GM12864 (cell line): Measurements from ENCODE around the gene NELFB.

ENCODE experiments used
- DNase-seq: peaks from one replicate; pipeline ENCODE4 v3.0.0-alpha.2; 2011; ENCODE audit warnings: low read depth
- H3K4me3 ChIP-seq: 2 replicates; pipeline ENCODE4 v1.5.1; 2011; ENCODE audit warnings: mild to moderate bottlenecking, low read depth, low read length, control low read depth
- TF ChIP-seq, protein P1 (sequence below): IDR thresholded peaks from 2 replicates; pipeline ENCODE4 v1.5.1; 2011; ENCODE audit warnings: low read depth, mild to moderate bottlenecking, moderate library complexity, low read length, control low read depth, inconsistent platforms; ENCODE audit errors: missing control alignments

NELFB gene

DNA sequence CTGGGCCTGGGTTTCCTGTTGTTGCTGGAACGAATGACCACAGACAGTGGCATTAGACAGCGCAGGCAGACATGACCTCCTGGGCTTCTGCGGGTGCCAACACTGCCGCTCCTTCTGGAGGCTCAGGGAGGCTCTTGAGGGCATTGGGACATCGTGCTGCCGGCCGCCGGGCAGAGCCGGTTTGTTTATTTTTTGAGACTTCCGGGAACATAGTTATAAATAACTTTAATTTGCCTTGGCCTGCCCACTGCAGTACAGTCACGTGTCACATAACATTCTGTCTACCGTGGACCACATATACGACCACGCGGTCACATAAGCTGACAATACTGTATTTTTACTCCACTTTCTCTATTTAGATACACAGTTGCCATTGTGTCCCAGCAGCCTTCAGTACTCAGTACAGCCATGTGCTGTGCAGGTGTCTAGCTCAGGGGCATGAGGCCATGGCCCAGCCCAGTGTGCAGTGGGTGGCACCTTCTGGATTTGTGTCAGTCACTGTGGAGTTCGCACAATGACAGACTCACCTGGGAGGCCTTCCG is 14.2 kb downstream of the NELFB start:
- DNase-seq: peak; percentile 48
- peak overlapping the region; percentile 13 for H3K4me3 ChIP-seq

DNA sequence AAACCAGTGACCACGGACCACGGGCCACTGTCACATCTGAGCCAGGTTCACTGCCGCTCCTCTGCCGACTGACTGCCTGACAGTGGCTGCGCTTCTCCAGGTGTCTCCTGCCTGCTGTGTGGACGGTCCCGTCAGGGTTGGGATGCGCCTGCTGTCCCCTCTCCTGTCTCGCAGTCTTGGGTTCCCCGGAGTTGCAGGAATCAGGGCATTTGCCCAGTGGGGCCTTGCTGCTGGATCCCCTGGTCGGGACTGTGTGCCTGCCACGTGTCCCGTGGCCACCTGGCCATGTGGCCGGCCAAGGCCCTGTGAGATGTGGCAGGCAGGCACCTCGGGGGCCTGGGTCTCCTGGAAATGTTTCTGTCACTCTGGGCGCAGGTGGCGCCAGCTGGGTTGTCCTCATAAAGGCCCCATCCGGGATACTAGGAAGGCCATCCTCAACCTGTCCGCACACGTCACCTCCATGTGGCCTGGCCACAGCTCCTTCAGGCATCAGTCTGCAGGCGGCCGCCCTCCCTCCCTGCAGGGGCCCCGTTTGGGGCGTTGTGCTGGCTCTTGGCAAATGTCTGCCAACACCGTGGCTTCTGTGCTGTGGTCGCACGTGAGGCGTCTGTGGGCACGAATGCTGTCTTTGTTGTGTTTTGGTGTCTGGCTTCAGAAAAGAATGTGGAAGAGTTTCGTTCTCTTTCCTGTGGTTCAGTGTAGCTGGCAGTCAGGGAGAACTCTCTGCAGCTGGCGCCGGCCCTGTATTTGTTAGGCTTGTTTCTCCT is 16.0 kb downstream of the NELFB start:
- no peak for DNase-seq
- H3K4me3 ChIP-seq: no peak overlapping the region
- TF ChIP-seq, protein P1, sequence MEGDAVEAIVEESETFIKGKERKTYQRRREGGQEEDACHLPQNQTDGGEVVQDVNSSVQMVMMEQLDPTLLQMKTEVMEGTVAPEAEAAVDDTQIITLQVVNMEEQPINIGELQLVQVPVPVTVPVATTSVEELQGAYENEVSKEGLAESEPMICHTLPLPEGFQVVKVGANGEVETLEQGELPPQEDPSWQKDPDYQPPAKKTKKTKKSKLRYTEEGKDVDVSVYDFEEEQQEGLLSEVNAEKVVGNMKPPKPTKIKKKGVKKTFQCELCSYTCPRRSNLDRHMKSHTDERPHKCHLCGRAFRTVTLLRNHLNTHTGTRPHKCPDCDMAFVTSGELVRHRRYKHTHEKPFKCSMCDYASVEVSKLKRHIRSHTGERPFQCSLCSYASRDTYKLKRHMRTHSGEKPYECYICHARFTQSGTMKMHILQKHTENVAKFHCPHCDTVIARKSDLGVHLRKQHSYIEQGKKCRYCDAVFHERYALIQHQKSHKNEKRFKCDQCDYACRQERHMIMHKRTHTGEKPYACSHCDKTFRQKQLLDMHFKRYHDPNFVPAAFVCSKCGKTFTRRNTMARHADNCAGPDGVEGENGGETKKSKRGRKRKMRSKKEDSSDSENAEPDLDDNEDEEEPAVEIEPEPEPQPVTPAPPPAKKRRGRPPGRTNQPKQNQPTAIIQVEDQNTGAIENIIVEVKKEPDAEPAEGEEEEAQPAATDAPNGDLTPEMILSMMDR: no peak

More for the DNA sequence above, 14.2 kb downstream of the NELFB start:
- TF ChIP-seq, protein P1: no peak

DNA sequence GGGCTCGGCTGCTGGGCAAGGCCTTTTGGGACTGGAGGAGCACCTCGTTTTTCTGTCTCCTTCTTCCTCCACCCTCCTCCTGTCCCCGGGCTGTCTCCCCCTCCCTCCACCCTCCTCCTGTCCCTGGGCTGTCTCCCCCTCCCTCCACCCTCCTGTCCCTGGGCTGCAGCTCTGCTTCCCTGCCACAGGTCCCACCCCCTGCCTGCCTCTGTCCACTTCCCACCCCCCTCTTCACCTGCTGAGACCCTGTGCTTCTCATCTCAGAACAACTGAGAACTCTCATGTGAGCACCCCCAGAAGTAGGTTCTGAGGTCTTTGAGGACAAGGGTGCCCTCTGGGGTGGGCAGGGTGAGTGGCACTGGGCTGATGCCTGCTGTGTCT is 16.6 kb downstream of the NELFB start:
- TF ChIP-seq, protein P1: no peak
- no peak overlapping the region for H3K4me3 ChIP-seq
- no peak for DNase-seq

DNA sequence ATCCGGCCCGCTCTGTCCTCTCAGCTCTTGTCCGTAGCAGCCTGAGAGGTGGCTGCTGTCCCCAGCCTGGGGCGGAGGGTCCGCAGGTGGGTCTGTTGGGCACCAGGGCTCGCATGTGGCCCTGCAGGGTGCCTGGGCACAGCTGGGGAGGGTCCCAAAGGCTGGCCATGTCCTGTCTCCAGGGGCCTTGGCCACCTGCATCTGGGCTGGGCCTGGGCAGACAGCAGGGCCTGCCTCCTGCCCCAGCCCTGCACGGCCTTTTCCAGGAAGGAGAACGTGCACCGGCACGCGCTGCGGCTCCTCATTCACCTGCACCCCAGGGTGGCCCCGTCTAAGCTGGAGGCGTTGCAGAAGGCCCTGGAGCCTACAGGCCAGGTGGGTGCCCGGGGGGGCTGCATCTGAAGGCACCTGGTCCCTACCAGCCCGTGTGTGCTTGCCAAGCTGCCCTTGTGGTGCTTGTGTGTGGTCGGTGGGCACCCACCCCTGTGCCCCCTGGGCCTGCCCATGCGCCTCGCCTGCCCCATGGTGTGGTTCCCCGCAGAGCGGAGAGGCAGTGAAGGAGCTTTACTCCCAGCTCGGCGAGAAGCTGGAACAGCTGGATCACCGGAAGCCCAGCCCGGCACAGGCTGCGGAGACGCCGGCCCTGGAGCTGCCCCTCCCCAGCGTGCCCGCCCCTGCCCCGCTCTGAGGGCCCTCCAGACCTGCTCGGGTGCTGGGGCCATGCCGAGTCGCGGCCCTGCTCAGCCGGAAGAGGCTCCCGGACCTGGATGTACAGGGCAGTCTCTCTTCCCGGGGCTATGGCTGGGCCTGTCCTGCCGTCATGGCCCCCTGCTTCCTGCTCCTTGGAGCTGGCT is 17.3 kb downstream of the NELFB start:
- H3K4me3 ChIP-seq: no peak overlapping the region
- TF ChIP-seq, protein P1: no peak
- DNase-seq: no peak

DNA sequence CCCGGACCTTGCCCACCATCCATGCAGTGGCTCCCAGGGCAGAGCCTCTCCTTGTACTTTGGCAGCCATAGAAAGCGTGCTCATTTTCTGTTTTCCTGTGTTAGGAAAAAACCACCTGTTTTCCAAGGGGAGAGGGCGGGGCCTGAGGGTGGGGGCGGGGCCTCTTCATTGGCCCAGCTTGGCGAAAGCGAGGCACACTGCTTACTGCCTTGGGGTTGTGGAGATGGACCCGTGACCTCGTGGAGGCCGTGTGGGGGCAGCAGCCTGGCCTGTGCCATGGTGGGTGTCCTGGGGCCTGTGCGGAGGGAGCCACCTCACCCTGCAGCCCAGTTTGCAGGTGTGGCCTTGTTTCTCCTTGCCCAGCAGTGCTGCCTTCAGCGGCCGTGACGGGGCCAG is 18.0 kb downstream of the NELFB start:
- TF ChIP-seq, protein P1: no peak
- no peak for DNase-seq
- H3K4me3 ChIP-seq: no peak overlapping the region

DNA sequence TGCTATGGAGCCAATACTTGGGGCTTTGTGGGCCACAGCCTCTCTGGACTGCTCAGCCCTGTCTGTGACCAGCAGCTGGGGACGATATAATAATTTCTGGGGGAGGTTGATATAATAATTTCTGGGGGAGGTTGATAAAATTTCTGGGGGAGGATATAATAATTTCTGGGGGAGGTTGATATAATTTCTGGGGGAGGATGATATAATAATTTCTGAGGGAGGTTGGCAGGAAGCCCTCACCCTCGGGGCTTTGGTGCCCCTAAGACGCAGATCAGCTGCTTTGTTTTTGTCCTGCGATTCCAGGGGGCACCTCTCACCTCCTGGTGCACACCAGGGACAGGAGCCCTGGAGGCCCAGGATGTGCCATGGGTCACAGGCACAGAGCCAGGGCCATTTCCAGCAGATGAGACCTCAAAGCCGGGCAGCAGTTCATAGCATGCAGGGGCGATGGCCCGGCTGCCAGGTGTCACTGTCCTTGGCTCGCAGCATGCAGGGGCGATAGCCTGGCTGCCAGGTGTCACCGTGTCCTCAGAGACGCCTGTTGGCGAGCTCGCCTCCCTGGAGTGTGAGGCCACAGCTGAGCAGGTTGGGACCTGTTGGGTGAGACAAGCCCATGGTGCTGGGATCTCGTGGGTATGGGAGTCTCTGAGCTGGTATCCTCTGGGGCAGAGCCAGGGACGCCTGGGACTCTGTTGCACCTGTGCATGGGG is 18.6 kb downstream of the NELFB start:
- no peak overlapping the region for H3K4me3 ChIP-seq
- no peak for DNase-seq
- TF ChIP-seq, protein P1: no peak
